Measurements from ENCODE around the gene CHD3.

Gene CHD3

DNA sequence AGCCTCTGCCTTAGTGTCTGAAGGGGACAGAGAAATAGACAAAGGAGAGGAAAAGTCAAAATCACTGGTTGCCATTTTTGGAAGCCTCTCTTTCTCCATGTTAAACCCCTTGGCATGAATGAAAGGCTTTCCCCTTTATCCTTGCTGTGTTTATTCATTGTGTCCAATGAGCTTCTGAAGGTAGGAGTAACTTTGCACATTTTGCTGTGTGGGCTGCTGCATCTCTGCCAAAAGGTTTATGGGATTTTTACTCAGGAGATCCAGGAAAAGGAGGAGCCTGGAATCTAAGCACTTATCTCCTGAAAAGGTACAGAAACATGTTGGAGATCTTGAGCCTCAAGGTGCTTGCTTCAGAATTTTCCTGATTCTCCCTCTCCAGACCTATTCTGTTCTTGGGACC is 47.3 kb downstream of the CHD3 start:
- peak overlapping the region; percentile 52 for H3K9ac ChIP-seq (ENCODE audit: low read depth, low read length, poor library complexity, severe bottlenecking)
- H4K20me1 ChIP-seq (ENCODE audit: insufficient read depth, low read length, poor library complexity, severe bottlenecking) = peaks cover 22% of the 10 kb centered on the region
- peak overlapping the region; percentile 96 for H3K4me2 ChIP-seq (ENCODE audit: low read depth, low read length, poor library complexity, severe bottlenecking)
- H3K9me3 ChIP-seq (ENCODE audit: insufficient read depth, low read depth, low read length) = no peaks in the 10 kb centered on the region
- no peaks in the 10 kb centered on the region for H3F3A ChIP-seq (ENCODE audit: low read depth)
- peaks cover 35% of the 10 kb centered on the region for H3K4me1 ChIP-seq (ENCODE audit: insufficient read depth, low read length, poor library complexity, severe bottlenecking)
- no peaks in the 10 kb centered on the region for H3K27me3 ChIP-seq (ENCODE audit: insufficient read depth, low read length, poor library complexity, severe bottlenecking)
- H3K36me3 ChIP-seq (ENCODE audit: insufficient read depth, low read length) = peaks cover 30% of the 10 kb centered on the region; the same call in 1 of the 2 replicates
- H3K4me3 ChIP-seq (ENCODE audit: low read length, poor library complexity, severe bottlenecking) = peak overlapping the region; percentile 30
- peaks cover 62% of the 10 kb centered on the region for H3K79me2 ChIP-seq (ENCODE audit: insufficient read depth, low read length)
- TF ChIP-seq, protein P1, sequence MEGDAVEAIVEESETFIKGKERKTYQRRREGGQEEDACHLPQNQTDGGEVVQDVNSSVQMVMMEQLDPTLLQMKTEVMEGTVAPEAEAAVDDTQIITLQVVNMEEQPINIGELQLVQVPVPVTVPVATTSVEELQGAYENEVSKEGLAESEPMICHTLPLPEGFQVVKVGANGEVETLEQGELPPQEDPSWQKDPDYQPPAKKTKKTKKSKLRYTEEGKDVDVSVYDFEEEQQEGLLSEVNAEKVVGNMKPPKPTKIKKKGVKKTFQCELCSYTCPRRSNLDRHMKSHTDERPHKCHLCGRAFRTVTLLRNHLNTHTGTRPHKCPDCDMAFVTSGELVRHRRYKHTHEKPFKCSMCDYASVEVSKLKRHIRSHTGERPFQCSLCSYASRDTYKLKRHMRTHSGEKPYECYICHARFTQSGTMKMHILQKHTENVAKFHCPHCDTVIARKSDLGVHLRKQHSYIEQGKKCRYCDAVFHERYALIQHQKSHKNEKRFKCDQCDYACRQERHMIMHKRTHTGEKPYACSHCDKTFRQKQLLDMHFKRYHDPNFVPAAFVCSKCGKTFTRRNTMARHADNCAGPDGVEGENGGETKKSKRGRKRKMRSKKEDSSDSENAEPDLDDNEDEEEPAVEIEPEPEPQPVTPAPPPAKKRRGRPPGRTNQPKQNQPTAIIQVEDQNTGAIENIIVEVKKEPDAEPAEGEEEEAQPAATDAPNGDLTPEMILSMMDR (conservative IDR thresholded peaks at IDR 0.05; ENCODE audit: low read length) = no peak
- TF ChIP-seq EZH2phosphoT487 (IDR thresholded peaks at IDR 0.05; ENCODE audit: borderline replicate concordance) = no peak
- no peak overlapping the region for H2AFZ ChIP-seq (ENCODE audit: low read length)
- H3K9me2 ChIP-seq (replicated peaks; ENCODE audit: low read depth, low read length) = no peaks in the 10 kb centered on the region

DNA sequence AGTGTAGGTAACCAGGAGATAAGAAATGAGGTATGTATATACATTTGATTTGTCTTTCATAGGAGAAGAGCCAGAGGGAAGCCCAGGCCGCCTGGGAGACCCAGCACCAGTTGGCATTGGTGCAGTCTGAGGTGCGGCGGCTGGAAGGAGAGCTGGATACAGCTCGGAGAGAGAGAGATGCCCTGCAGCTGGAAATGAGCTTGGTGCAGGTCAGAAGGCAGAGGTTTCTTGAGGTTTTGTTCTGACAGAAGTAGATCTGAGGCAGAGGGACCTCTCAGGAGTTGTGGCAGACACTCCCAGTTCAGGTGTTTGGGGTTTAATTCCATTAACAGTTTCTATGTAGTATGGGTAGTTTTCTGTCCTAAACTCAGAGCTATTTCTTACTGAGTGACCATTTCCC is 51.4 kb downstream of the CHD3 start:
- H3K36me3 ChIP-seq (ENCODE audit: insufficient read depth, low read length) = peaks cover 54% of the 10 kb centered on the region; the same call in 1 of the 2 replicates
- H3K4me1 ChIP-seq (ENCODE audit: insufficient read depth, low read length, poor library complexity, severe bottlenecking) = peaks cover 13% of the 10 kb centered on the region

DNA sequence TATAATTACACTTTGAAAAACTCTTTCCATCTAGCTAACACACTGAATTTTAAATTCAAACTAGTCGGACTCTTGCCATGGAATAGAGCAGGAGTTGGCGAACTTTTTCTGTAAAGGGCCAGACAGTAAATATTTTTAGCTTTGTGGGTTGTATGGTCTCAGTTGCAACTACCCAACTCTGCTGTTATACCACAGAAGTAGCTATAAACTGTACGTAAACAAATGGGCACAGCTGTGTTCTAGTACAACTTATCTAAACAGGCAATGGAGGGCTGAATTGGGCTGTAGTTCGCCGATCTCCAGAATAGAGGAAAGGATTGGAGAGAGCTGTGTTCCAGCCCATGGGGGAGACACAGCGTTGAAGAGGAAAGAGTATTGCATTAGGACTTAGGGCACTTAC is 52.2 kb downstream of the CHD3 start:
- Histone ChIP-seq H3F3A (ENCODE audit: low read depth) (no peaks in the 10 kb centered on the region), H2AFZ (ENCODE audit: low read length) (no peak overlapping the region), H3K79me2 (ENCODE audit: insufficient read depth, low read length) (peaks cover 18% of the 10 kb centered on the region), H3K27me3 (ENCODE audit: insufficient read depth, low read length, poor library complexity, severe bottlenecking) (no peaks in the 10 kb centered on the region), H3K9ac (ENCODE audit: low read depth, low read length, poor library complexity, severe bottlenecking) (no peak overlapping the region), H3K4me1 (ENCODE audit: insufficient read depth, low read length, poor library complexity, severe bottlenecking) (peaks cover 9% of the 10 kb centered on the region), H3K4me2 (ENCODE audit: low read depth, low read length, poor library complexity, severe bottlenecking) (no peak overlapping the region), H4K20me1 (ENCODE audit: insufficient read depth, low read length, poor library complexity, severe bottlenecking) (no peaks in the 10 kb centered on the region), H3K9me3 (ENCODE audit: insufficient read depth, low read depth, low read length) (no peaks in the 10 kb centered on the region), H3K36me3 (ENCODE audit: insufficient read depth, low read length) (peaks cover 60% of the 10 kb centered on the region; the same call in 1 of the 2 replicates), H3K4me3 (ENCODE audit: low read length, poor library complexity, severe bottlenecking) (no peak overlapping the region), H3K9me2 (replicated peaks; ENCODE audit: low read depth, low read length) (no peaks in the 10 kb centered on the region)
- TF ChIP-seq EZH2phosphoT487 (IDR thresholded peaks at IDR 0.05; ENCODE audit: borderline replicate concordance) = no peak
- TF ChIP-seq, protein P1 (conservative IDR thresholded peaks at IDR 0.05; ENCODE audit: low read length) = no peak

More for the DNA sequence above, 51.4 kb downstream of the CHD3 start:
- H3K9ac ChIP-seq (ENCODE audit: low read depth, low read length, poor library complexity, severe bottlenecking) = no peak overlapping the region
- no peaks in the 10 kb centered on the region for H4K20me1 ChIP-seq (ENCODE audit: insufficient read depth, low read length, poor library complexity, severe bottlenecking)
- H3K79me2 ChIP-seq (ENCODE audit: insufficient read depth, low read length) = peaks cover 24% of the 10 kb centered on the region
- no peak overlapping the region for H3K4me3 ChIP-seq (ENCODE audit: low read length, poor library complexity, severe bottlenecking)
- H3K4me2 ChIP-seq (ENCODE audit: low read depth, low read length, poor library complexity, severe bottlenecking) = no peak overlapping the region
- H2AFZ ChIP-seq (ENCODE audit: low read length) = no peak overlapping the region
- H3K9me2 ChIP-seq (replicated peaks; ENCODE audit: low read depth, low read length) = no peaks in the 10 kb centered on the region
- H3F3A ChIP-seq (ENCODE audit: low read depth) = no peaks in the 10 kb centered on the region
- H3K27me3 ChIP-seq (ENCODE audit: insufficient read depth, low read length, poor library complexity, severe bottlenecking) = no peaks in the 10 kb centered on the region
- no peaks in the 10 kb centered on the region for H3K9me3 ChIP-seq (ENCODE audit: insufficient read depth, low read depth, low read length)
- TF ChIP-seq EZH2phosphoT487 (IDR thresholded peaks at IDR 0.05; ENCODE audit: borderline replicate concordance) = no peak

DNA sequence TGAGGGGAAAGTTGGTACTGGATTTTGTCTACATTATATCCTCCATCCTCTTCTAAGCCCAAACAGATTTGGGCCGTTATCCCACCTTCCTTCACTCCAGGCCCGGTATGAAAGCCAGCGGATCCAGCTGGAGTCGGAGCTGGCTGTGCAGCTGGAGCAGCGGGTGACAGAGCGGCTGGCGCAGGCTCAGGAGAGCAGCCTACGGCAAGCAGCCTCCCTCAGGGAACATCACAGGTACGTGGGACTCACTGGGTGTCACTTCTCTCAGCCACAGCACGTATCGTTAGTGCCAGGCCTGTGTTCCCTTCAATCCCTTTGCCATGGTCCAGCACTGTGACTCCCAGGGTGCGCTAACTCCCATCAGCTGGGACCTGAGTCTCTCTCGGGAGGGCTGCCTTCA is 54.7 kb downstream of the CHD3 start:
- Histone ChIP-seq H3F3A (ENCODE audit: low read depth) (no peaks in the 10 kb centered on the region), H2AFZ (ENCODE audit: low read length) (no peak overlapping the region), H3K79me2 (ENCODE audit: insufficient read depth, low read length) (peaks cover 3% of the 10 kb centered on the region; the same call in 1 of the 2 replicates), H3K9ac (ENCODE audit: low read depth, low read length, poor library complexity, severe bottlenecking) (no peak overlapping the region), H3K4me1 (ENCODE audit: insufficient read depth, low read length, poor library complexity, severe bottlenecking) (peaks cover 3% of the 10 kb centered on the region), H3K9me3 (ENCODE audit: insufficient read depth, low read depth, low read length) (no peaks in the 10 kb centered on the region), H3K27me3 (ENCODE audit: insufficient read depth, low read length, poor library complexity, severe bottlenecking) (no peaks in the 10 kb centered on the region), H3K4me2 (ENCODE audit: low read depth, low read length, poor library complexity, severe bottlenecking) (no peak overlapping the region), H3K36me3 (ENCODE audit: insufficient read depth, low read length) (peaks cover 72% of the 10 kb centered on the region; the same call in 1 of the 2 replicates), H4K20me1 (ENCODE audit: insufficient read depth, low read length, poor library complexity, severe bottlenecking) (no peaks in the 10 kb centered on the region), H3K4me3 (ENCODE audit: low read length, poor library complexity, severe bottlenecking) (no peak overlapping the region), H3K9me2 (replicated peaks; ENCODE audit: low read depth, low read length) (no peaks in the 10 kb centered on the region)
- TF ChIP-seq, protein P1 (conservative IDR thresholded peaks at IDR 0.05; ENCODE audit: low read length) = no peak
- TF ChIP-seq EZH2phosphoT487 (IDR thresholded peaks at IDR 0.05; ENCODE audit: borderline replicate concordance) = no peak

Measured in Loucy (cell line).